Measurements from ENCODE around the gene UQCRC2. TPM values are rescaled to one million over a fixed set of nuclear protein-coding genes. Genes with fewer than 3 reads are reported as not detected.

The UQCRC2 gene
- total RNA-seq, 2 experiments from 2014 or later, result 356 to 383 TPM

DNA sequence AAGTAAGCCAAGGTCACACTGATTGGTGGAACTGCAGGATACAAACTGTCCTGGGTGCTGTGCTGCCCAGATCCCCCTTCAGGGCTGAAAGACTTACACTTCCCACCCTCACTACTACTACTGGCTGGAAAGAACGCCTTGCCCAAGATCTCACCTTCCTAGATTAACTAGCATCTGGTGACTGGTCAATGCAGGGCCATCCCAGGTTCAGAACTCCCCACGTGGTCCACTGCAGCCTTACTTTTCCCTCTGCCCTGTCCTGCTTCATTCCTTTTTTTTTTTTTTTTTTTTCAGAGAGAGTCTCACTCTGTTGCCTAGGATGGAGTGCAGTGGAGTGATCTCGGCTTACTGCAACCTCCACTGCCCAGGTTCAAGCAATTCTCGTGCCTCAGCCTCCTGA is 50.0 kb downstream of the UQCRC2 start:
- H3K27me3 Mint-ChIP-seq, result no peaks in the 10 kb centered on the region
- no peaks in the 10 kb centered on the region for H3K36me3 Mint-ChIP-seq (ENCODE audit: low read depth)
- TF ChIP-seq CTCF (IDR thresholded peaks at IDR 0.05), result no peak
- ChIA-PET POLR2A (no interaction called here), CTCF (interaction anchor here (1.6 to 17.5 kb wide), 5 partner anchors 12 to 185 kb away, joined by 5 to 430 read pairs (median 43); no protein-coding TSS in a partner anchor)
- intact Hi-C loops (cut with micrococcal nuclease), result no loop called here
- H3K9me3 Mint-ChIP-seq, result no peaks in the 10 kb centered on the region
- ATAC-seq (no peak), DNase-seq (no peak)
- peaks cover 19% of the 10 kb centered on the region for H3K4me1 Mint-ChIP-seq (ENCODE audit: low read depth)
- no peak overlapping the region for H3K4me3 Mint-ChIP-seq
- H3K27ac Mint-ChIP-seq, result no peak overlapping the region

GRCh38 chr16:22004341-22004740 is 51.2 kb downstream of the UQCRC2 start:
- ChIA-PET CTCF (interaction anchor here (1.1 to 17.5 kb wide), 4 partner anchors 44 to 184 kb away, joined by 3 to 430 read pairs (median 23); no protein-coding TSS in a partner anchor), POLR2A (interaction anchor here (0.6 kb wide), 1 partner anchor 70 kb away, joined by 3 read pairs; no protein-coding TSS in a partner anchor)
- no peak overlapping the region for H3K4me3 Mint-ChIP-seq

GRCh38 chr16:22005746-22006145 is 52.6 kb downstream of the UQCRC2 start:
- Mint-ChIP-seq H3K27me3 (no peaks in the 10 kb centered on the region), H3K36me3 (ENCODE audit: low read depth) (no peaks in the 10 kb centered on the region), H3K27ac (no peak overlapping the region), H3K9me3 (no peaks in the 10 kb centered on the region), H3K4me1 (ENCODE audit: low read depth) (peaks cover 29% of the 10 kb centered on the region), H3K4me3 (no peak overlapping the region)
- POLR2A ChIA-PET, result interaction anchor here (1.4 kb wide), 1 partner anchor 16 kb away, joined by 7 read pairs; no protein-coding TSS in a partner anchor
- TF ChIP-seq CTCF (IDR thresholded peaks at IDR 0.05), result no peak
- CTCF ChIA-PET, result interaction anchor here (1.5 to 17.5 kb wide), 4 partner anchors 66 to 183 kb away, joined by 3 to 430 read pairs (median 28); no protein-coding TSS in a partner anchor
- no peak for ATAC-seq
- intact Hi-C loops (cut with micrococcal nuclease), result loop anchor here (2.0 to 5.0 kb wide), 3 partner anchors 71 to 183 kb away; no protein-coding TSS in a partner anchor
- no peak for DNase-seq

More at GRCh38 chr16:22004341-22004740, 51.2 kb downstream of the UQCRC2 start:
- Mint-ChIP-seq H3K27ac (no peak overlapping the region), H3K4me1 (ENCODE audit: low read depth) (peaks cover 23% of the 10 kb centered on the region), H3K36me3 (ENCODE audit: low read depth) (no peaks in the 10 kb centered on the region), H3K27me3 (no peaks in the 10 kb centered on the region), H3K9me3 (no peaks in the 10 kb centered on the region)
- DNase-seq, result no peak
- TF ChIP-seq CTCF (IDR thresholded peaks at IDR 0.05), result no peak
- ATAC-seq, result no peak
- intact Hi-C loops (cut with micrococcal nuclease), result no loop called here

- POLR2A ChIA-PET, result interaction anchor here (1.0 to 1.6 kb wide), 6 partner anchors 9 to 185 kb away, joined by 3 to 8 read pairs (median 6); partner anchors contain the start of gene UQCRC2
- ATAC-seq, result no peak
- peak overlapping the region; percentile 86 for H3K4me3 Mint-ChIP-seq
- CTCF ChIA-PET, result interaction anchor here (1.3 to 17.5 kb wide), 7 partner anchors 9 to 182 kb away, joined by 3 to 430 read pairs (median 5); no protein-coding TSS in a partner anchor
- intact Hi-C loops (cut with micrococcal nuclease), result loop anchor here (2.0 to 5.0 kb wide), 3 partner anchors 70 to 182 kb away; no protein-coding TSS in a partner anchor
- no peaks in the 10 kb centered on the region for H3K9me3 Mint-ChIP-seq
- peaks cover 32% of the 10 kb centered on the region for H3K4me1 Mint-ChIP-seq (ENCODE audit: low read depth)
- DNase-seq, result no peak
- no peak for TF ChIP-seq CTCF (IDR thresholded peaks at IDR 0.05)
- no peaks in the 10 kb centered on the region for H3K36me3 Mint-ChIP-seq (ENCODE audit: low read depth)
- no peaks in the 10 kb centered on the region for H3K27me3 Mint-ChIP-seq
- peak overlapping the region; percentile 10 for H3K27ac Mint-ChIP-seq
Observed at GRCh38 chr16:22006636-22007035, 53.5 kb downstream of the UQCRC2 start.

DNA sequence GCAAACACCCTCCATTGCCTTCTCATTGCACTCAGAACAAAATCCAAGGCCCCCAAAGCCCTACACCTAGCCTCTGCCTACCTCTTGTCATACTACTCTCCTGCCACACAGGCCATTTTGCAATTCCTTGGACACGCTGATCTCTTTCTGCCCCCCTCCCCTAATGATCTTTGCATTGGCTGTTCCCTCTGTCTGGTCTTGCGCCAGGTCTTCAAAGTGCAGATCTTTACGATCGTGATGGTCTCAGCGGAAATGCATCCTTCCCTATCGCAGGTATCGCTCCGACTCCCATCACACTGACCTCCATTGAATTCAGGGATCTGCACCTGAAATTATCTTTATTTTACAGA is 54.0 kb downstream of the UQCRC2 start:
- intact Hi-C loops (cut with micrococcal nuclease), result loop anchor here (2.0 to 5.0 kb wide), 3 partner anchors 70 to 182 kb away; no protein-coding TSS in a partner anchor

More for the DNA sequence above, 54.0 kb downstream of the UQCRC2 start:
- CTCF ChIA-PET, result interaction anchor here (1.0 to 17.5 kb wide), 10 partner anchors 9 to 185 kb away, joined by 3 to 430 read pairs (median 5); no protein-coding TSS in a partner anchor
- no peak for TF ChIP-seq CTCF (IDR thresholded peaks at IDR 0.05)
- DNase-seq, result no peak
- Mint-ChIP-seq H3K36me3 (ENCODE audit: low read depth) (no peaks in the 10 kb centered on the region), H3K9me3 (no peaks in the 10 kb centered on the region), H3K4me3 (peak overlapping the region; percentile 86), H3K4me1 (ENCODE audit: low read depth) (peaks cover 37% of the 10 kb centered on the region), H3K27me3 (no peaks in the 10 kb centered on the region), H3K27ac (peak overlapping the region; percentile 82)
- POLR2A ChIA-PET, result interaction anchor here (1.0 to 1.6 kb wide), 6 partner anchors 9 to 185 kb away, joined by 3 to 8 read pairs (median 5); partner anchors contain the start of gene UQCRC2
- no peak for ATAC-seq

All from activated CD8-positive, alpha-beta T cell treated with anti-CD3 and anti-CD28 coated beads for 36 hours (primary cell).